Activated naive CD8-positive, alpha-beta T cell treated with anti-CD3 and anti-CD28 coated beads, Interleukin-2, amount 50 U/mL, for 24 hours (primary cell): ENCODE data around the gene MTCH1.

Experiments used
- ATAC-seq: fragments of 150-1000 bp; cut with Tn5 transposase; one replicate; pipeline ENCODE4 v1.10.0; 2021
- DNase-seq: peaks from one replicate; pipeline ENCODE4 v3.0.0; 2021
- H3K27ac Mint-ChIP-seq: one replicate; pipeline ENCODE4 v1.8.0; 2021; ENCODE audit warnings: mild to moderate bottlenecking, mixed read lengths
- H3K27me3 Mint-ChIP-seq: one replicate; pipeline ENCODE4 v1.8.0; 2021; ENCODE audit warnings: mixed read lengths
- H3K36me3 Mint-ChIP-seq: one replicate; pipeline ENCODE4 v1.8.0; 2021; ENCODE audit warnings: low read depth, mixed read lengths
- H3K4me1 Mint-ChIP-seq: one replicate; pipeline ENCODE4 v1.8.0; 2021; ENCODE audit warnings: mixed read lengths
- H3K4me3 Mint-ChIP-seq: one replicate; pipeline ENCODE4 v1.8.0; 2021; ENCODE audit warnings: mild to moderate bottlenecking, moderate library complexity, mixed read lengths
- H3K9me3 Mint-ChIP-seq: one replicate; pipeline ENCODE4 v1.8.0; 2021; ENCODE audit warnings: mixed read lengths

The MTCH1 gene

DNA sequence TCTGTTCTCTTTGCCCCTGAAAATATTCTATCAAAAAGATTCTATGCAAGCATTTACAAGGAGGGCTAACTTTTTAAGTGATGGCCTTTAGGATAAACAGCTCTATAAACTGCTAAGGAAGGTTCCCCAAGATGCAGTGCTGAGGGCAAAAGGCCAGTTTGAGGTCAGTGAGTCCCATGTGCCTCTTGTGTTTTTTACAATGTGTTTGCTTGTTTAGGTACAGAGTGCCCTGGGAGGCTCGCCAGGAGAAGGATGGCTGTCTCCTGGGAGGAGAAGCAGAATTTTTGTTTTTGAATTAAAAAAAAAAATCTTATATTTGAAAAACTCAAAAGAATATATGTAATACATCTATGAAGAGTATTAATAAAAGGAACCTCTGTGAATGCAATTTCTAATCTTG is 12.8 kb downstream of the MTCH1 start:
- DNase-seq: no peak
- Mint-ChIP-seq H3K27ac (no peak overlapping the region), H3K27me3 (no peaks in the 10 kb centered on the region), H3K4me3 (no peak overlapping the region), H3K9me3 (no peaks in the 10 kb centered on the region), H3K36me3 (peaks cover 48% of the 10 kb centered on the region), H3K4me1 (no peaks in the 10 kb centered on the region)
- ATAC-seq: no peak

DNA sequence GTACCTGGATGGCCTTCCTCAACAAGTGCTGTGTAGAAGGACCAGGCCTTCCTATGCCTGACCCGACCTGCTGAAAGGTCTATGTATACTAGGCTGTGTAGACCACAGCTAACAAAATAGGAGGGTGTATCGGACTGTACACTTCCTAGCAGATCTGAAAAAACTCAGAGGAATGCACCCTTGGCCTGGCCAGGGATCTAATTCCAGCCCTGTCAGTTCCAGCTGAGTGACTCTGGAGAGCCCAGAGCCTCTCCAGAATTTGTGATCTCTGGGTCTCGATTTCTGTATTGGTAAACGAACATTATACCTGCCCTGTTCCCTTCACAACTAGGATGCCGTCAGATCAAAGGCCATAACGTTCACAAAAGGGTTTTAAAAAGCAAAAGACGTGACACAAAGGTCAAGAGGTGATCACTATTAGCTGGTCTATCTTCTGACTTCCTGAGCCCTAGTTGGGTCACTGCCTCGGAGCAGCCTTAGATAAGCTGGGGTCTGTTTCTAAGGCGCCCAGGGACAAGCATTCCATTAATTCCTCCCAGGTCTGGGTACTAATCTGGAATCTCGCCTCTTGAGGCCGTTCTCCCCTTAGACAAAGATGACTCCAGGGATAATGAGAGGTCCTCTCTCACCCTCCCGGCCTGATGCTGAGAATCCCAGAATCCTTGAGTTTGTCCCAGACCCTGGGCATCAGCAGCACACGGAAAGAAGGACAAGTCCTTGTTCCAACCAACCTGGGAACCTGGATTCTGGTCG is 13.9 kb downstream of the MTCH1 start:
- Mint-ChIP-seq H3K4me1 (no peaks in the 10 kb centered on the region), H3K9me3 (no peaks in the 10 kb centered on the region), H3K4me3 (no peak overlapping the region), H3K27me3 (no peaks in the 10 kb centered on the region), H3K36me3 (peaks cover 44% of the 10 kb centered on the region), H3K27ac (no peak overlapping the region)
- DNase-seq: no peak
- no peak for ATAC-seq

DNA sequence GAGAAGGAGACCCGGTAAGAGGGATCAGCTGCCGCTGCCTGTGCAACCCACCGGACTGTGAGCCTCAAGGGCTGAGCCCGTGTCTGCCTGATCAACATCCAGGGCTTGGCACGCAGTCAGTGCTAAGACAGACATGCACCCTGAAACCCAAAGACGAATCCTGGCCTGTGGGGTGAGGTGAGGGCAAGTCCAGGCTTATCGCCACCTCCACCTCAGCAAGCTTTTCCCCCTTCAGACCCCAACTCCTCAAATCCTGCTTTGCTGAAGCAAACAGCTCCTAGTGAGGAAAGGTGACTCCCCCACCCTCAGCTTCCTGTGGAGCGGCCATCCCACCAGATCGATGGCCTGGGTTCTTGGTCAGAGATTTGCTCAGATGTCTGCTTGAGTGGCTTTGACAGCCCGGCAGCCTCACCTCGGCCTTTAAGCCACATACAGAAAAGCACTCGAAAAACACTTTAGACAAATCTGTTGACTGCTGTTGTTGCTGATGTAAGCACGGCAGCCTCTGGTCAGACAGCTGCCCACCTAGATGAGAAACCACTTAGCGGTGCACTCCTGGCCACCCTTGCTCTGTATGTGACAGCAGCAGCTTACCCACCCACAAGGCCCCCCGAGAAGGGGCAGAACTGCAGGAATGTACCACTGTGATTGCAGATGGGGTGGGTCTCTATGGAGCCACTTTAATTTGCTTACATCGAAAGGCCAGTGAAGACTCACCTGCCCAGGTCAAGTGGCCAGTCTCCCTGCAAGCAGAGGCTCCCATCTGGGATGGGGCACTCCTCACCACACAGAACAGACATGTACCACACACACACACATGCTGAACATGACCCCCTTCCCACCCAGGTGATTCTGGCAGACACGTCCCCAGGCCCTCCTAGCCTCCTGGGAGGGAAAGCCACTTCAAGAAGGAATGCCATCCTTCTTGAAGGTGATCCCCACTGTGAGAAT is 14.8 kb downstream of the MTCH1 start:
- no peaks in the 10 kb centered on the region for H3K9me3 Mint-ChIP-seq
- H3K4me1 Mint-ChIP-seq: no peaks in the 10 kb centered on the region
- H3K4me3 Mint-ChIP-seq: no peak overlapping the region
- no peak overlapping the region for H3K27ac Mint-ChIP-seq
- no peak for ATAC-seq
- no peaks in the 10 kb centered on the region for H3K27me3 Mint-ChIP-seq
- DNase-seq: no peak
- H3K36me3 Mint-ChIP-seq: peaks cover 46% of the 10 kb centered on the region

DNA sequence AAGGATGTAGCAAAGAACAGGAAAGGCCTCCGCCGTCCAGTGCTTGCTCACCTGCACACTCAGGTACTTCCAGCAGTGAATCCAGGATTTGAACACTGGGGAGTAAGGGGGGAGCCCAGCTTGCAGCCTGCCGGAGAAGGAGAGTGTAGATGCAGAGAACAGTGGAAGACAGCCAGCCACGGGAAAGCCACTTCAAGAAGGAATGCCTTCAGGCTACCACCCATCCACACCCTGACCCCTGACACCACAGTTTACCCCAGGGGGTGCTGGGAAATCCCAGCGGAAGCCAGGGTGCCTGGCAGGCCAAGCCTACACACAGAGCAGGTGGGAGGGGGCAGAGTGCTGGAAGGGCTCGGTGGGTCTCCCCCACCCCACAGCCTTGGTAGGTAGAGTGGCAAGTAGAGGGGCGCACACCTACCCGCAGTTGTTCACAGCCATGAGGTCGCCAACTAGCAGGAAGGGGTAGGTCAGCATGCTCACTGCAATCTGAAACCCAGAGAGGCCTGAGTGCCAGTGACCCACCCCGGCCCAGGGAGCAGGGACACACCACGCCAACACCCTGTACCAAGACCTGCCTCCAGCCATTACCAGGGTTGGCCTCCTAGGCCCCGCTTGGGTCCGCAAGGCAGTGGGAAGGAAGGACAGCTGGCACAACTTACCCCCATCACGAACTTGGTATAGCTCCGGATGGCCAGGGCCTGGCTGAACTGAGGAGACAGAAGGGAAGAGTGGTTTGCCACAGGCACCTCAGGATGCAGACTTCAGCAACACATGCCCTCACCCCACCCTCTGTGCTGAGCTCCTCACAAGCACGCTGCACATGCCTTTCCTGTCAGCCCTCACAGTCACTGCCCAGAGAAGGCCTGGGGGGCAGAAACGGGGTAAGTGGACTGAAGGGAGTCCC is 15.8 kb downstream of the MTCH1 start:
- ATAC-seq (no peak), DNase-seq (no peak)
- Mint-ChIP-seq H3K4me3 (no peak overlapping the region), H3K9me3 (no peaks in the 10 kb centered on the region), H3K27ac (no peak overlapping the region), H3K4me1 (no peaks in the 10 kb centered on the region), H3K27me3 (no peaks in the 10 kb centered on the region), H3K36me3 (peaks cover 41% of the 10 kb centered on the region)

DNA sequence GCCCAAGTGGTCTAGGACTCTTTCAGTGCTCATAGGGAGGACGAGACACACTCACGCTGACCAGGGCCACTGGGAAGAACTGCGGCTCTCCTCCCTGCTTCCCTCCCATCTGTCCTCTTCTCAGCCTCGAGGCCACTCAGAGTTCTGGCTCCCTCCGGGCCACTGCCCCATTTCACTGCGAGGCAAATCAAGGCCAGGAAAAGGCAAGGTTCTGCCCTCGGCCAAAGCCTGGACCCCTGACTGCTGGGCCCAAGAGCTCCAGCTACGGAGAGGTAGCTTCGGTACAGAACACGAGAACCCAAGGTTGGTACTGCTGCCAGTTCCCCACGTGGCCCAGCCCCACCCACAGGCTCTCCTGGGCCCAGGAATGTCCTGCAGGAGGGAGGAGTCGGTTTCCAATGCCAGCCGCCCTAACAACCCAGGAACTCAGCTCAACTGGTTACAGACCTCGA is 16.7 kb downstream of the MTCH1 start:
- peaks cover 8% of the 10 kb centered on the region for H3K4me1 Mint-ChIP-seq
- peaks cover 39% of the 10 kb centered on the region for H3K36me3 Mint-ChIP-seq
- no peaks in the 10 kb centered on the region for H3K27me3 Mint-ChIP-seq
- H3K4me3 Mint-ChIP-seq: no peak overlapping the region
- no peaks in the 10 kb centered on the region for H3K9me3 Mint-ChIP-seq
- ATAC-seq (no peak), DNase-seq (no peak)
- H3K27ac Mint-ChIP-seq: no peak overlapping the region

DNA sequence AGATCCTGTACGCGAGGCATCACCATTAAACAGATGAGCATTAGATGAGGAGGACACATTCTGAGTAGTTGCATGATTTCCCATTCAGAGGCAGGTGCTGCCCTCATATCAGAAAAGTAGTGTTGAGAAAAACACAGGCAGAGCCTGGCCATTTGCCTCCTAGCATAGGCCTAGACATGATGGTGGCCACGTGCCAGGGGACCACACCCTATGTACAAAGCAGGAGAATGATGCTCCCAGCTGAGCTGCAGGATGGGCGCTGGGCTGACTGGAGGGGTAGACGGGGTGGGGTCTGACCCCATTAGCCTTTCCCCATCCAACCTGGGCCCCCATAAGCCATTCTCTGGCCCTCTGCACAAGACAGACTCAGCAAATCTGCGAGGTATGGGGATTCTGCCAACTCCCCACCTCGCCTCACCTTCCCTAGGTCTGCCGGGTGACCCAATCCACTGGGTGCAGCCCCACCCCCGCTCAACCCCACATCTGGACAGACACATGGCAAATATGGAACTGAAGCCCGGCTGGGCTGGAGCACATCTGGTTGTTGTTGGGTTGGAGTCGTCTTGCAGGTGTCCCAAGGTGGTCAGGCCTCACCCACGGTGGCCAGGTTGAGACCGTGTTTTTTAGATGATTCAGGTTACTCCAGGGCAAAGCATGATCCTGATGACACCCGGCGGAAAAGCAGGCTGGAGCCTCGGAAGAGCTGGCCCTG is 17.6 kb downstream of the MTCH1 start:
- no peak for ATAC-seq
- no peaks in the 10 kb centered on the region for H3K9me3 Mint-ChIP-seq
- DNase-seq: no peak
- no peak overlapping the region for H3K4me3 Mint-ChIP-seq
- peaks cover 10% of the 10 kb centered on the region for H3K4me1 Mint-ChIP-seq
- H3K27ac Mint-ChIP-seq: no peak overlapping the region
- H3K36me3 Mint-ChIP-seq: peaks cover 34% of the 10 kb centered on the region
- H3K27me3 Mint-ChIP-seq: no peaks in the 10 kb centered on the region

DNA sequence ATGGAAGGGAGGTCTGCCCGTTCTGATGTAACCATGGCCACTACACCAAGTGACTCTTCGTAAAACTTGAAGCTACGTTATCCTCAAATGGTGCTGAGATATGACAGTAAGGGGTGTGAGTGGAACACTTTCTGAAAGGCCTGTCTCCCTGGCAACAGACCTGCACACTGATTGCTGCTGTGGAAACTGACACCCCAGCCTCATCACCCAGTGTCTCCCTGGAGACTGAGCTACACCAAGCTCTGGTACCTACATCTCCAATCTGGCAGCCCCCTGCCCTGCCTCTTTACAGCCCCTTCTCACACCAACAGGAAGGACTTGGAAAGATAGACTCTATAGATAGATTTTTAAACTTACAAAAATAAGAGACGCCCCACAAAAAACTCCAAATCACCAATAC is 18.2 kb downstream of the MTCH1 start:
- peaks cover 31% of the 10 kb centered on the region for H3K36me3 Mint-ChIP-seq
- no peak overlapping the region for H3K4me3 Mint-ChIP-seq
- H3K27ac Mint-ChIP-seq: no peak overlapping the region
- ATAC-seq (peak; percentile 11), DNase-seq (no peak)
- H3K27me3 Mint-ChIP-seq: no peaks in the 10 kb centered on the region
- peaks cover 17% of the 10 kb centered on the region for H3K4me1 Mint-ChIP-seq
- H3K9me3 Mint-ChIP-seq: no peaks in the 10 kb centered on the region

DNA sequence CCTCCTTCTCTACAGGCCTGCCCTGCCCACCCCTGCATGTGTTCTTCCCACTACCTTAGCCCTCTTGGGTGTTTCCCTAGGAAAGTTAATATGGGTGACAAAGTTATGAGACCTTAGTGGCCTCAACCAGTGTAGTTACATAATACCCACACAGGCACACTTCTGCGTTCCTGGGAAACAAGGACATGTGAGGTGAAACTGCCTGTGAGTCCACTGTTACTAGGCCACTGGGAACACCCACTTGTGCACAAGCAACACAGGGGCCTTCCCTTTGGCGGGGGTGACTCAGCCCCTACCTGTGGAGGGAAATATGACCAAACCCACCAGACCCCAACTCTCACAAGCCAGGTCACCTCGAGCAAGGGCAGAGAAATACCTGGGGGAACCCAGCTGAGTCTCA is 18.7 kb downstream of the MTCH1 start:
- no peaks in the 10 kb centered on the region for H3K9me3 Mint-ChIP-seq
- H3K4me1 Mint-ChIP-seq: peaks cover 20% of the 10 kb centered on the region
- no peak overlapping the region for H3K27ac Mint-ChIP-seq
- DNase-seq: no peak
- H3K27me3 Mint-ChIP-seq: no peaks in the 10 kb centered on the region
- no peak overlapping the region for H3K4me3 Mint-ChIP-seq
- H3K36me3 Mint-ChIP-seq: peaks cover 30% of the 10 kb centered on the region
- peak; percentile 3 for ATAC-seq

DNA sequence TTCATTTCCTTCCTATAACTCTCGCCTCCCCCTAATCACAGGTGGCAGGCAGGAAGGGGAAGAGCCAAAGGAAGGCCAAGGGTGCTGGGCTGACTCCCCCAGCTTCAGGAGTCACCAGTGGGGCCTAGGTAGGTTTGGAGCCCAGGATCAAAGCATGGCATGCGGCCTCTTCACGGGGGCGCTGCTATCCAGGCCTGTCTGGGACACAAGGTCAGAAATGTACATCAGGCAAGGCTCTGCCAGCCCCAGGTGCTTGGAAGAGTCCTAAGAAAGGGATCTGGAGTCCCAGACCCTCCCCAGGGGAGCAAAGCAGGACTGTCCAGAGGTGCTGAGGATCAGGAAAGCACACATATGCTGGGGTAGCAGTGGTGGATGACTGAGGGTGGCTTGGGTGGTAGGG is 21.1 kb downstream of the MTCH1 start:
- Mint-ChIP-seq H3K4me3 (no peak overlapping the region), H3K9me3 (no peaks in the 10 kb centered on the region), H3K27me3 (no peaks in the 10 kb centered on the region), H3K4me1 (peaks cover 20% of the 10 kb centered on the region), H3K27ac (no peak overlapping the region), H3K36me3 (peaks cover 20% of the 10 kb centered on the region)
- DNase-seq (no peak), ATAC-seq (no peak)

DNA sequence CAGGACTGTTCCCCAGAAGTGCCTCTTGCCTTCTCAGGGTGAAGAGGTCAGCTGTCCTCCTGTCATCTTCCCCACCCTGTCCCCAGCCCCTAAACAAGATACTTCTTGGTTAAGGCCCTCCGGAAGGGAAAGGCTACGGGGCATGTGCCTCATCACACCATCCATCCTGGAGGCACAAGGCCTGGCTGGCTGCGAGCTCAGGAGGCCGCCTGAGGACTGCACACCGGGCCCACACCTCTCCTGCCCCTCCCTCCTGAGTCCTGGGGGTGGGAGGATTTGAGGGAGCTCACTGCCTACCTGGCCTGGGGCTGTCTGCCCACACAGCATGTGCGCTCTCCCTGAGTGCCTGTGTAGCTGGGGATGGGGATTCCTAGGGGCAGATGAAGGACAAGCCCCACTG is 21.6 kb downstream of the MTCH1 start:
- Mint-ChIP-seq H3K4me1 (peaks cover 20% of the 10 kb centered on the region), H3K27me3 (no peaks in the 10 kb centered on the region), H3K36me3 (peaks cover 15% of the 10 kb centered on the region), H3K9me3 (no peaks in the 10 kb centered on the region), H3K27ac (no peak overlapping the region), H3K4me3 (no peak overlapping the region)
- no peak for ATAC-seq
- no peak for DNase-seq

DNA sequence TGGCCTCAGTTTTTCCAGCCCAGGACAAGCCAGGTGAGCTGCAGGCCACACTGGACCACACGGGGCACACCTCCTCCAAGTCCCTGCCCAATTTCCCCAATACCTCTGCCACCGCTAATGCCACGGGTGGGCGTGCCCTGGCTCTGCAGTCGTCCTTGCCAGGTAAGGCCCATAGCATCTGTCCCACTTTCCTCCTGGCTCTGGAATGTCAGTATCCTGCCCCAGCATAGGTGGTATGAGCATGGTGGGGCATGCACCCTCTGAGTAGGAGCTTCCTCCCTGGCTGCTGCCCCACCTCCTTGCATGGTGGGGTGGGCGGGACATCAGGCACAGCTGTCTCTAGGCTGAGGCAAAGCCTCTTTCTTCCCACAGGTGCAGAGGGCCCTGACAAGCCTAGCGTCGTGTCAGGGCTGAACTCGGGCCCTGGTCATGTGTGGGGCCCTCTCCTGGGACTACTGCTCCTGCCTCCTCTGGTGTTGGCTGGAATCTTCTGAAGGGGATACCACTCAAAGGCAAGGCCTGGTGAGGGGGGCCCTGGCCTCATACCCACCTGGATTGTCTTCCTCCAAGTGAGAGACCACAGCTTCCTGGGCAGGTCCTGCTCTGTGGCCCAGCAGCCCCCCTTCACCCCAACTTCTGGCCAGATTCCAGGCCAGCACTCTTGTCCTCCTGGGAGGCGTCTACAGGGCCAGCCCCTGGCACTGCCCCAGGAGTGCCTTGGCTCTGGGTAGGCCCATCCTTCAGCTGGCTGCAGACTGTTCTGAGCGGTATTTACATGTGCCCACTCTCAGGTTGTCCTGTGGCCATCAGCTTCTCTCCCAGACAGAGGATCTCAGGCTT is 22.3 kb downstream of the MTCH1 start:
- no peak for DNase-seq
- H3K4me1 Mint-ChIP-seq: peaks cover 20% of the 10 kb centered on the region
- H3K4me3 Mint-ChIP-seq: no peak overlapping the region
- no peaks in the 10 kb centered on the region for H3K9me3 Mint-ChIP-seq
- no peaks in the 10 kb centered on the region for H3K27me3 Mint-ChIP-seq
- ATAC-seq: no peak
- H3K27ac Mint-ChIP-seq: peak overlapping the region; percentile 14
- H3K36me3 Mint-ChIP-seq: peaks cover 14% of the 10 kb centered on the region

DNA sequence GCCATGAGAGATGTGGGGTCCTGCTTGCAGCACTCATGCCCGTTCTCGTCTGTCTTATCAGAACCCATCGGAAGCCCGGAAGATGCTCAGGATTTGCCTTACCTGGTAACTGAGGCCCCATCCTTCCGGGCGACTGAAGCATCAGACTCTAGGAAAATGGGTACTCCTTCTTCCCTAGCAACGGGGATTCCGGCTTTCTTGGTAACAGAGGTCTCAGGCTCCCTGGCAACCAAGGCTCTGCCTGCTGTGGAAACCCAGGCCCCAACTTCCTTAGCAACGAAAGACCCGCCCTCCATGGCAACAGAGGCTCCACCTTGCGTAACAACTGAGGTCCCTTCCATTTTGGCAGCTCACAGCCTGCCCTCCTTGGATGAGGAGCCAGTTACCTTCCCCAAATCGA is 23.1 kb downstream of the MTCH1 start:
- peak; percentile 38 for ATAC-seq

More for the DNA sequence above, 23.1 kb downstream of the MTCH1 start:
- DNase-seq: peak; percentile 73
- H3K27me3 Mint-ChIP-seq: no peaks in the 10 kb centered on the region
- peak overlapping the region; percentile 14 for H3K27ac Mint-ChIP-seq
- no peak overlapping the region for H3K4me3 Mint-ChIP-seq
- H3K36me3 Mint-ChIP-seq: peaks cover 6% of the 10 kb centered on the region
- peaks cover 20% of the 10 kb centered on the region for H3K4me1 Mint-ChIP-seq
- no peaks in the 10 kb centered on the region for H3K9me3 Mint-ChIP-seq
